ENCODE results near the gene LIPN. TPM values are rescaled to one million over a fixed set of nuclear protein-coding genes. Genes with fewer than 3 reads are reported as not detected.
"Not testable (repeated sequence)": the region's sequence is repeated elsewhere in the genome, so short reads cannot be mapped to it uniquely, and the experiment has no call there.

LIPN gene, protein sequence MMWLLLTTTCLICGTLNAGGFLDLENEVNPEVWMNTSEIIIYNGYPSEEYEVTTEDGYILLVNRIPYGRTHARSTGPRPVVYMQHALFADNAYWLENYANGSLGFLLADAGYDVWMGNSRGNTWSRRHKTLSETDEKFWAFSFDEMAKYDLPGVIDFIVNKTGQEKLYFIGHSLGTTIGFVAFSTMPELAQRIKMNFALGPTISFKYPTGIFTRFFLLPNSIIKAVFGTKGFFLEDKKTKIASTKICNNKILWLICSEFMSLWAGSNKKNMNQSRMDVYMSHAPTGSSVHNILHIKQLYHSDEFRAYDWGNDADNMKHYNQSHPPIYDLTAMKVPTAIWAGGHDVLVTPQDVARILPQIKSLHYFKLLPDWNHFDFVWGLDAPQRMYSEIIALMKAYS
- total RNA-seq (2014; rRNA removed; shearing (Covaris generic)): not detected in 2 replicates
- not detected in 2 replicates for polyA plus RNA-seq (2015; cell fraction: cytosol; rRNA removed)
- polyA plus RNA-seq (2015; cell fraction: nucleus; rRNA removed): not detected in 2 replicates

DNA sequence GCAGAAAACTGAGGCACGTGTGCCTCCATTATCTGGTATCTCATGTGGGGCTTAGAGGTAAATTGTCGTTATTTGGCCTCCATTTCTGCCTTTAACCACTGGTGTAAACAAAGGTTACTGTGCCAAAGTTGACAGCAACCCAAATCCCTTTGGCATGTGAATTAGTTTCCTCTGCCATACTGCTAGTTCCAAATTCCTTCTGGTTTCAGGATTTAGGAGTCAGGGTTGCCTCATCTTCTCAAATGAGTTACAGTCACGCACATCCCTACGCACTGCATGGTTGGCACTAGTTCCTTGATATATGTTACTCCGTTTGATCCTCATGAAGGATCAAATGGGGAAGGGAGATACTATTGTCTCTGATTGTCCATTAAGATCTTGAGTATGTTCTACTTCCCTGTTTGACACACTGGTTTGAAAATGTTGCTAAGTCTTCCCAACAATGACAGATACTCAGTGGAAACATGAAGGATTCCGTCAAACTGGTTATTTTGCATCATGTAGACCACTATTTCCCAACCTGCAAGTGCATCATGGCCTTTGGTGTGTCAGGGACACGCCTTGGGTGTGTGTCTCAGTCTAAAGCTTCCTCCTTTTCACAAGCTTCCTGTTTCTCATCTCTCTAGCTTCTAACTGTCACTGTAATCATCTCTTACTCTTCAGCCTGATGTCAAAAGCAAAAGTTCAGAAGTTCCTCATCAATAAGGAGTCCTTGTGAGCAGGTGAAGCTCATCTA lies at the start of gene LIPN:
LIPN (plus strand) TSS at position 655 of the 736 bp plus-strand sequence. CDS start 1,386 bp downstream, outside the sequence.
- no peak for DNase-seq (ENCODE audit: low read depth)

DNA sequence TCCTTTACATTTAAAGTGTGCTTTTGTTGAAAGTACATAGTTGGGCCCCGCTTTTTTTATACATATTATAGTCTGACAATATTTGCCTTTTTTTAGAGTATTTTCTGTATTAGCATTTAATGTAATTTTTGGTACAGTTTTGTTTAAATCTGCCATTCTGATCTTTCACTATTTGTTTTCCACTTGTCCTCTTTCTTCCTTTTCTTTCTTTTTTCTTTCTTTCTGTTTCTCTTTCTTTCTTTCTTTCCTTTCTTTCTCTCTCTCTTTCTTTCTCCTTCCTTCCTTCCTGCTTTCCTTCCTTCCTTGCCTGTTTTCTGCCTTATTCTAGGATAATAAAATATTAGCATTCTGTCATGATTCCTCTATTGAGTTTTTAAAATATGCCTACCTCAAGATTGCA lies 44.3 kb upstream of the LIPN start:
- DNase-seq (ENCODE audit: low read depth): no peak

DNA sequence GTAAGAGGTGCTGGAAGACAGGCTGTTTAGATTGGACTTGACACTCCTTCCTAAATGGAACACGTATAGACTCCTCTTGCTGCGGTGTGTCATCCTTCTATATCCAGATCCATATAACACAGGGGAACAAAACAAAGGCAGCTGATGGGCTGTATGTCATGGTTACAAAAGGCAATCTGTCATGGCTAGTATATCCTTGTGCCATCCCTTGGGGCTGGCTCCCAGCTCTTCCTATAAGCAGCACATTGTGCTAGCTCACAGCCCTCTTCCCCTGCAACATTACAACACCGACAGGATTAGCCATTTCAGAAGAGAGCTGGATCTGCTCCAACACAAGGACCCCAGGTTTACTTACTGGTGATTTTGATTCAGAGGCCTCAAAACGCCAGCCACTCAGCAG lies 38.4 kb upstream of the LIPN start:
- DNase-seq (ENCODE audit: low read depth): no peak

DNA sequence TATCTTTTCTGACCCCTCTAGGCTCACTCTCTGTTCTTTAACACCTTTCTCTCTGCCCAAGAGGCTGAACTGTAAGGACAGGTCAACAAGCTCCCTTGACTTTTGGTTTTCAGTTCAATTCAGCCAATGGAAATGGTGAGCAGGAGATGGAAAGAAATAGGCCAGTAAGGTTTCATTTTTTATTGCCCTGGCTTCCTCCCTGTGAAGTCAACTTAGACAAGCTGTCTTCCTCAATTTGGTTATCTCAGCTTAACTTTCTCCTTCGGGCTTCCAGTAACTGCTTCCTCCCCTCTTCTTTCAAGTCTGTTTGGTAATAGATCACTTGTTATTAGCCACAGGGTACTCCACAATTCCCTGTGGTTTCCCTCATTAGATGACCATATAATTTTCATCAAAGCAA lies 34.0 kb upstream of the LIPN start:
- no peak for DNase-seq (ENCODE audit: low read depth)

DNA sequence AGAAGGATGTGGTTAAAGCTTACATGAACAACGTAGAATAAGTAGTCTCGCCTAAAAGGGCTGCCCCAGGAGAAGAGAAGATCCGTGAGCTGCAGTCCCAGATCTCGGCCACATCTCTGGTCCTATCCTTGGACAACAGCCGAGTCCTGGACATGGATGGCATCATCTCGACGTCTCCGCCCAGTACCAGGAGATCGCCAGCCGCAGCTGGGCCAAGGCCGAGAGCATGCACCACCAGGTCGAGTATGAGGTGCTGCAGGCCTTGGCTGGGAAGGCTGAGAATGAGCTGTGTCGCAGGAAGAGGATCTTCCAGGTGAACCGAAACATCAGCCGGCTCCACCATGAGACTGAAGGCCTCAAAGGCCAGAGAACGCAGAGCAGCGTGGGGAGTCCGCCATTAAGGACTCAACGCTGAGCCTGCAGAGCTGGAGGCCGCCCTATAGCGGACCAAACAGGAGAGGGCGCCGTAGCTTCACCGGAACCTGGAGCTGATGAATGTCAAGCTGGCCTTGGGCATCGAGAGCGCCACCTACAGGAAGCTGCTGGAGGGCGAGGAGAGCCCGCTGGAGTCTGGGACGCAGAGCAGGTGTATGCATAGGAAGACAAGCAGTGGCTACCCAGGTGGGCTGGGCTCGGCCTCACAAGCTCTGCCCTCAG lies 31.6 kb upstream of the LIPN start:
- no peak for DNase-seq (ENCODE audit: low read depth)

DNA sequence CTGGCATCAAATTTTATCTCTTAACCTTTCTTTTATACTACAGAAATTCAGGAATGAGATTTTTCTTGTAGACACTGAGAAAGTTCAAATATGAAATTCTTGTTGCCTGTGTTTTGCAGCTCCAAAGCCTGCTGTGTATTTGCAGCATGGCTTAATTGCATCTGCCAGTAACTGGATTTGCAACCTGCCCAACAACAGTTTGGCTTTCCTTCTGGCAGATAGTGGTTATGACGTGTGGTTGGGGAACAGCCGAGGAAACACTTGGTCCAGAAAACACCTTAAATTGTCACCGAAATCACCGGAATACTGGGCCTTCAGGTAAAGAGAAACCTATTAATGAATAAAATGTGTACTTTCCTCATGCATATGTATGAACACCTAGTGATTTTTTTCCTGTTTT lies 29.0 kb upstream of the LIPN start:
- no peak for DNase-seq (ENCODE audit: low read depth)

DNA sequence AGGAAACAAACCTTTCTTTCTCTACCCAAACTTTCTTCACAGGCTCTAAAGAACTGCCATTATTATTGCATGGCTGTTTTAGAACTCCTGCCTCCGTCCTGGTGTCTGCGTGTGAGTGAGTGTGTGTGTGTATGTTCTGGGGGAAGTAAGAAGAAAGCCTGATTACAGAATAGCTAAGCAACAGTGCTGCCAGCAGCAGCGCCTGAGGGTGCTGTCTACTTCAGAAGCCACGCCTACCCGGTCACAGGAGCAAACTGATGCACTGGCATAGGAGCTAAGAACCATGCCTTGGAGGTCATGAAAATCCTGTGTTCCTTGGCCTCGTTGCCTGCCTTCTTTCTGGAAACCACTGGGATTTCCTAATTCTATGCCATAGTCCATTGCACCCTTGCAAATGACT lies 28.5 kb upstream of the LIPN start:
- no peak for DNase-seq (ENCODE audit: low read depth)

DNA sequence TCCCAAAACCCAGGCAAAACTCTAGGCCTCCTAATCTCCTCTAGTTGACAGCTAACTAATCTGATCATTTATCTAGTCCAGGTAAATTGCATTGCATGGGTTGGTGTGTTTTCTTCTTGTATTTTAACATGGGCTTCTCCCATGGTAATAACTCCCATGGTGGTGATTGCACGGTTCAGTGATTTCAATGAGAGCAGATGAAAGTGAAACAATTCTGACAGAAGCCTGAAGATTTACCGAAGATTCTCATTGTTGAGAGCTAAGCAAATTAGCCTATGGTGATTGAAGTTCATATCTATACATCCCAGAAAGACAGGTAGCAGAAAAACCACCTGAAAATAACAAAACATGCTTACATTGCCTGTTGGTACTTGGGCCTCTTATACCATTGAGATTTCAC lies 26.6 kb upstream of the LIPN start:
- no peak for DNase-seq (ENCODE audit: low read depth)

DNA sequence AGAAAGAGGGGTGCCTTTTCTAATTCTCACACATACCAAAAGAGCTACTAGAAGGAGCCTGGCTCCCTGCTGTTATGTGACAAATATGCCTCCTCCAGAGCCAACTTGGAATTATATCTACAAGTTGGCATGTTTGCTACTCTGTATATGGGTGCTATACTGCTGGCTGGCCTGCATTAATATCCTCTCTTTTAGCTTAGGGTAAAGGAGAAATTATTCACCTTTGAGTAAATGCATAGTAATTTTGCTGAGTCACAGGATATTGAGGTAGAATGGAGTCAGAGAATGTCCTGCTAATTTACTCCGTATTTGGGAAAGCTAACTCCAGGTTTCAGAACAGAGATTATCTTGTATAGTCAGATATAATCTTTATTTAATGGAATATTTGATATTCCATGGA lies 24.2 kb upstream of the LIPN start:
- DNase-seq (ENCODE audit: low read depth): peak; percentile 56

DNA sequence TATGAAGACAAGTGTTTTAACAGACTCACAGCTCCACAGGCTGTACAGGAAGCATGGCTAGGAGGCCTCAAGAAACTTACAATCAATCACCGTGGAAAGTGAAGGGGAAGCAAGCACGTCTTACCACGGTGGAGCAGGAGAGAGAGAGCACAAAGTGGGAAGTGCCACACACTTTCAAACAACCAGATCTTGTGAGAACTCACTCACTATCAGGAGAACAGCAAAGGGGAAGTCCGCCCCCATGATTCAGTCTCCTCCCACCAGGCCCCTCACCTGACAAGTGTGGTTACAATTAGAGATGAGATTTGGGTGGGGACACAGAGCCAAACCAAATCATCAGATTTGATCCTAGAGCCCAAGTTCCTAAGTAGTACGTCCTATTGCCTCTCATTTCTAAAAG lies 17.9 kb upstream of the LIPN start:
- not testable (repeated sequence) for DNase-seq (ENCODE audit: low read depth)

DNA sequence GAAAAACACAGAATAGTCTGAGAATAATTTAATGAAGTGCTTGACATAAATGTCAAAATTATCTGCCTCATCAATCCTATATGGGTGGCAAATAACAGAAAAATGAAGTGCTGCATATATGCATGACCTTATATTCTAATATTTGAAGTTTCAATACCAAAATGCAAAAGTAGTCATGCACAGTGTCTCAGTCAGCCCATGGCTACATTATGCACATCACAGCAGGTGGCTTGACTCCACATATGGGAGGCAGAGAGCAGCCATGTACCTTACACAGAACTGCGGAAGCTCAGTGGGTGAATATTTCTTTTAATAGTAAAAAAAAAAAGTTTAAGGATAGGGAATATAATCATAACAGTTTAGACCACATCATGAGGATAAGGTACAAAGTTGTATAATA lies 17.4 kb upstream of the LIPN start:
- DNase-seq (ENCODE audit: low read depth): no peak

DNA sequence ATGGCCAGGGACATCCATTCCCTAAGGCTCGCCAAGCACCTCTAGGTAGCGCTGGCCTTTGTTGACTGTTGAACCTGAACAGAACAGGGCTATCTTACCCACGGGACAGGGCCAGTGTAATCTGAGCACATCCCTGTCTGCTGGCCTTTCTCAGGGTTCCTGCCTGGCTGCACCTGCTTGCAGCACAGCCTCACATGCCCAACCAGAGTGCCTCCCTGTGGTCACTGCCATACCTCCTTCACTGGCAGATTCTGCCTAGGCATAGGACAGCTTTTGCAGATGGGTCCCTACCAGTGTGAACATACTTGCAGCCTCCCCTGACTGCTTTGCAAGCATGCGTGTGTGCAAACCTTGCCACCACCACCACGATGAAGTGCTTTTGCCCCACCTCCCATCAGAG lies 15.8 kb upstream of the LIPN start:
- DNase-seq (ENCODE audit: low read depth): peak; percentile 10

DNA sequence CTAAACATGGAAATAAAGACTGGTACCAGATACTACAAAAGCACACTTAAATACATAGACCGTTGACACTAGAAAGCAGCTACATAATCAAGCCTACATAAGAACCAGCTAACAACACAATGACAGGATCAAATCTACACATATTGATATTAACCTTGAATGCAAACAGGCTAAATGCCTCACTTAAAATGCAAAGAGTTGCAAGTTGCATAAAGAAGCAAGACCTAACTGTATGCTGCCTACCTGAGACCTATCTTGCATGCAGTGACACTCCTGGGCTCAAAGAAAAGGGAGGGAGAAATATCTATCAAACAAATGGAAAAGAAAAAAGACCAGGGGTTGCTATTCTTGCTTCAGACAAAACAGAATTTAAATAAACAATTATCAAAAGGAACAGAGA lies 14.2 kb upstream of the LIPN start:
- no peak for DNase-seq (ENCODE audit: low read depth)

DNA sequence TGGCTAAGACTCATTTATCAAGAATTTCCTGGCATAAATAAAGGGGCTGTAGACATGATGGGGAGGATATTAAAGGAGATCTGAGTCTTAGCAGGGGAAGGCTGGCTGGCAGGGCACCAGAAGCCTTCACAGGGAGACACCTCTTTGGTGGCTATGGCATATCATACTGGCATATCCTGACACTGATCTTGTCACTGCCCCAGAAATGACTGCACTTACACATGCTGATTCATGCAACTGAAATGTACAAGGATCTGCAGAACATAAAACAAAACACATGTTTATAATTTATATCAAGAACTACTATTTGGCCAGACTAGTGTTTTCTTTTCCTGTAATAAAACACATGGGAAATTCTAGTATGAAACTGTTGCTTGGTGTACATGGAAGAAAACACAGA lies 5.5 kb upstream of the LIPN start:
- DNase-seq (ENCODE audit: low read depth): no peak

DNA sequence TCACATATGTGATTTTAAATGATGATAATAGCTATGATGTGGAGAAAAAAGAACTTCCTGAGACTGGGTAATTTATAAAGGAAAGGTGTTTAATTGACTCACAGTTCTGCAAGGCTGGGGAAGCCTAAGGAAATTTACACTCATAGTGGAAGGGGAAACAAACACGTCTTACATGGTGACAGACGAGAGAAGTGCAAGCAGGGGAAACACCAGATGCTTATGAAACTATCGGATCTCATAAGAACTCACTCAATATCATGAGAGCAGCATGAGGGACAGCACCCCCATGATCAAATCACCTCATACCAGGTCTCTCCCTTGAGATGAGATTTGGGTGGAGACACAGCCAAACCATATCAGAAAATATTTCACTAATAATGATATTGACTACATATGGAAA lies 4.1 kb upstream of the LIPN start:
- no peak for DNase-seq (ENCODE audit: low read depth)

DNA sequence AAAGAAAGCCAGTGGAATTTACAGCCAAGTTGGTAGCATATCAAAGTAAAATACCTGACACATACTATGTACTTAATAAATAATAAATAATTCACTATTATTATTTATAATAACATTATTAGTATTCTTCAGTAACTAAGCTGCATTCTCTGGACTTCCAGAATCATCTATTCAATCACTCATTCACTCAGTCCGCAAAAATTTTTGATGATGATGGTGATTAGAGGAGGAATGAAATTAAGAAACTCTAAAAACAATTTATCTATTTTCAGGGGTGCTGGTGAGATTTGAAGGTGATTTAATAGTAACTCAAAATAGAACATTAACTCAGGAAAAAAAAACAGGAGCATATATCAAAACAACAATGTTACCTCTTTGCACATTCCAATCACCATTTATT lies 3.2 kb upstream of the LIPN start:
- DNase-seq (ENCODE audit: low read depth): no peak

DNA sequence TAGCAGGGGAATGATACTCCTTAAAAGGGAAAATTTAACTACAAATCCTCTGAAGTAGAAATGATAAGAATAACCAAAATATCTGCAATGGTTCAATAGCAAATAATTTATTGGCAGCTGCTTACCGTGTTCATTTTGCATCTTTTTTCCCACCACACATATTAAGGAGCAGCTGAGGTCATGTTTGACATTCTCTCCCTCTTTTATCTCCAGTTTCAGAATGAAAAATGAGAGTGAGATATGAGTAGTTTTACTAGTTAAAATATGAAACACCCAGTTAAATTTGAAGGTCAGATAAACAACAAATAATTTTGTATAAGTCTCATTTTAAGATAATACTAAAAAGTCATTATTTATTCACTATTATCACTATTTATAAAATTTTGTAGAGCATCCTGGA lies 3.1 kb downstream of the LIPN start:
- no peak for DNase-seq (ENCODE audit: low read depth)

DNA sequence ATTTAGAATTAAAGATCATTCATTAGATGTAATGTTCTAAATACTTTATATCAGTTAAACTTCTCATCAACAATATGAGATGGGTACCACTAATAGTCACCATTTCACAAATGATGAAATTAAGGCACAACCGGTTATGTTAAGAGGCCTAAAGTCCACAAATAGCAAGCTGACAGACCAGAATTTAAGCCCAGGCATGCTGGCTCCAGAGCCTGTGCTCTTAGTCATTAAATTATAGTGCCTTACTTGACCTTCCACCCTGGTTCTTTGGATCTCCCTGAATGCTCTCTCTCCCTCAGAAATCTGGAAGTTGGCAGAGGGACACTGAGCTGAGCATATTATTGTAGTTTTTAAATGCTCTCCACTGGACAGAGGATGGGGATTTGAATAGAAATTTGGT lies 3.6 kb downstream of the LIPN start:
- no peak for DNase-seq (ENCODE audit: low read depth)

DNA sequence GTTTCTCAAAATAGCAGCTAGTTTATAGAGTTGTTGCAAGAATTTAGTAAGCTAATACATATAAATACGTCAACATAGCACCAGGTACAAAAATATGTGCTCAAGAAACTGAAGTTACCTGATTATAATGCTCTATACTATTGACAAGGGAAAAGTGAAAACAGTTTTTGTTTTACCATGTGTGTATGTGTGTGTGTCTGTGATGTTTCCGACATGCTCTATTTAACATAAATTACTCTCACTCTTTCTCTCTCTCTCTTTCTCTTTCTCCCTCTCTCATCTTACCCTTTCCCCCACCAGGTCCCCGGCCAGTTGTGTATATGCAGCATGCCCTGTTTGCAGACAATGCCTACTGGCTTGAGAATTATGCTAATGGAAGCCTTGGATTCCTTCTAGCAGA lies 4.3 kb downstream of the LIPN start:
- DNase-seq (ENCODE audit: low read depth): no peak

DNA sequence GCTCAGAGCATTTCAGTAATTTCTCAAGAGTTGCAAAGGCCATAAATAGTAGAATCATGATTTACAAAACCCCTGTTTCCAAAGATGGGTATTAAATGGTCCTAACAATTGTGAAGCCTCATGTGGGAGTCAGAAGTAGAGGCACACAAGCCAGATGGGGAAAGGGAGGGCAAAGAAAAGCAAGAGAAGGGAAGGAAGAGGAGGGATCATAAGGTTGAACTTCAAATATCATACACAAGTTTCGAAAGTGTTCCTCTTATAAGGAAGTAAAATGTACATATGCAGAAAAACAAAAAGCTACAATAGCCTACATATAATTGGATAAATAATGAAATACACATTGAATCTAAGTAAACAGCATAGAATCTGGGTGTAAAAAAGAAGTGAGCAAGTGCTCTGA lies 6.0 kb downstream of the LIPN start:
- no peak for DNase-seq (ENCODE audit: low read depth)

DNA sequence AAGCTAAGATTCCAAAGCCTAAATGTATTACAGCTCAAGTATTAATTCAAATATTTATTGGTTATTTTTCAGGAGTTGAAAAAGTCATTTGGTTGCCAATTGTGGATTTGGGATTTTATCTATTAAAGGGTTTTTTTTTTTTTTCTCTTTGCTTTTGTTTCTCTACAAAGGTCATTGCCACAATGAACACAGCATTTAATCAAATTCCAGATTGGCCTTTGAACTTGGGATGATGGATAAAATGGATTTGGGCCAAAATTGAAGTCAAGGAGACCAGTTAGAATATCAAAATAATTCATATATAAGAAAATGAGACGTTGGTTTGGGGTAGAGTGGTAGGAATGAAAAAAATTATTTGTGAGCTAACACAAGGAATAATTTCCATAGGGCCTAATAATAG lies 9.6 kb downstream of the LIPN start:
- no peak for DNase-seq (ENCODE audit: low read depth)

DNA sequence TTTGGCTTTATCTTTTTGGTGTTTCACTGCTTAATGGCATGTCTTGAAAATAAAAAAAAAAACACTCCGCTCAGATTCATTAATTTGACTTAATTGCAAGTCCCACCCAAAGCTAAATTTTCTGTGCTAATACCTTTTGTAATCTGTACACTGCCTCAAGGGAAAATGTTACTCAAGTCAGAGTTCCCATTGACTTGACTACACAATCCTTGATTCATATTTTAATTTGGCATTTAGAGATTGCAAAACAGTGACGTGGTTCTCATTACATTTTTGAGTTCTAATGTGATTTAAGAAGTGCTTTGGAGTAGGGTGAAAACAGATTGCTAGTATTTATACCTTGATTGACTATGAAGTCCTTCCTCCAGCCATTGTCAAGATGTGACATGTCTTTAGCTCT lies 21.4 kb downstream of the LIPN start:
- no peak for DNase-seq (ENCODE audit: low read depth)
